OCI-LY3 (cell line): ENCODE data around the gene PACS2.

ENCODE experiments used
- H2AFZ ChIP-seq: fragments of 200-600, 300-600 bp; shearing (Covaris generic); 2 replicates; pipeline ENCODE4 v1.6.0; 2014; ENCODE audit warnings: antibody characterized with exemption, low read depth, low read length
- H3K27ac ChIP-seq: fragments of 200-600, 300-600 bp; sonication (generic); 2 replicates; pipeline ENCODE4 v1.5.1; 2014; ENCODE audit warnings: mild to moderate bottlenecking, low read length, moderate library complexity, mixed read lengths
- H3K27me3 ChIP-seq: fragments of 200-600, 300-600 bp; sonication (generic); 2 replicates; pipeline ENCODE4 v1.6.1; 2014; ENCODE audit warnings: low read depth, low read length, mixed read lengths
- H3K36me3 ChIP-seq: fragments of 200-600, 300-600 bp; sonication (generic); replicated peaks from 2 replicates; pipeline ENCODE3; 2014; ENCODE audit warnings: low read depth, low read length, mixed read lengths
- H3K4me1 ChIP-seq: fragments of 300-600, 200-600 bp; sonication (generic); 2 replicates; pipeline ENCODE4 v1.6.1; 2014; ENCODE audit warnings: low read length, mixed read lengths
- H3K4me2 ChIP-seq: fragments of 200-600, 300-600 bp; sonication (generic); 2 replicates; pipeline ENCODE4 v1.6.1; 2014; ENCODE audit warnings: low read length, mixed read lengths
- H3K4me3 ChIP-seq: fragments of 300-600, 200-600 bp; sonication (generic); 2 replicates; pipeline ENCODE4 v1.5.1; 2014; ENCODE audit warnings: antibody characterized with exemption, mild to moderate bottlenecking, low read length, moderate library complexity
- H3K79me2 ChIP-seq: fragments of 300-600, 200-600 bp; shearing (Covaris generic); 2 replicates; pipeline ENCODE4 v1.6.1; 2014; ENCODE audit warnings: mild to moderate bottlenecking, low read length, mixed read lengths
- H3K9ac ChIP-seq: fragments of 300-600, 200-600 bp; shearing (Covaris generic); 2 replicates; pipeline ENCODE4 v1.6.0; 2014; ENCODE audit warnings: mild to moderate bottlenecking, low read length, moderate library complexity
- H3K9me3 ChIP-seq: fragments of 200-600, 300-600 bp; shearing (Covaris generic); 2 replicates; pipeline ENCODE4 v1.6.1; 2014; ENCODE audit warnings: low read length, mixed read lengths; ENCODE audit not compliant: insufficient read depth
- H4K20me1 ChIP-seq: fragments of 200-600, 300-600 bp; sonication (generic); 2 replicates; pipeline ENCODE4 v1.6.1; 2016; ENCODE audit warnings: low read length, mixed read lengths; ENCODE audit not compliant: insufficient read depth
- EZH2phosphoT487 ChIP-seq: fragments of 200-600 bp; shearing (Covaris generic); IDR thresholded peaks from 2 replicates; pipeline ENCODE4 v1.6.1; 2018; ENCODE audit warnings: antibody characterized with exemption, mixed run types, low read depth
- TF ChIP-seq, protein P1 (sequence below): fragments of 200-600, 300-600 bp; sonication (generic); IDR thresholded peaks from 2 replicates; pipeline ENCODE4 v1.5.1; 2014; ENCODE audit warnings: antibody characterized with exemption, low read length, low read depth

Gene PACS2

DNA sequence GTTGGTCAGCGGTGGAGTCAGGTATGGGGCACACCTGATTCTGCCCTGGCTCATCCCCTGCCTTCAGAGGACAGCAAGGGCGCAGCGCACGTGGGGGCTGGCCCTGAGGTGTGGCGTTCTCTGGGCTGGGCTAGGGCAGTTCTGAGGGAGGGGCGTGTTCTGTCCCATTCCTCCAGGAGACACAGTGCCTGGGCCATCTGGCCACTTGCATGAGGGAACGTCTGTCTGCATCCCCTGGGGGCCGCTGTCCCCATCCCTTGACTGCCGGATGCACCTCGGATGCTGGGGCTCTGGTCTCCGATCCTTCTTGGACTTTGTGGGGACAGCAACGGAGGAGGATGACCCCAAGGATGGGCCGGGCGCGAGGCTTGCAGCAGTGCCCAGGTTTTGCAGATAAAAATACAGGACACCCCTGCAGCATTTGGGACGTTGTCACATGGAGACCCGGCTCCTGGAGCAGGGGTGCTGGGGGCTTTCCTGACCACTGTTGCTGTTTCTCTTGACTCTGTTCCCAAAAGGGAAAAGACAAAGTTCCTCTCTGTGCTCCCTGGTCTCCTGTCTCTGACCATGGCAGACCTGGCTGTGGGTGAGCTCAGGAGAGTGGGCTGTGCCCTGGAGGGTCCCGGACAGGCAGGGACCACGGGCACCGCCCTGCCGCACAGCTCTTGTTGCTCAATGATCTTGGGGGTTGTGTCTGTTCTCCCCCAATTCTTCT lies 112.0 kb downstream of the PACS2 start:
- peaks cover 95% of the 10 kb centered on the region for H3K79me2 ChIP-seq
- H3K27ac ChIP-seq = no peak overlapping the region
- no peak overlapping the region for H3K4me2 ChIP-seq
- H3K36me3 ChIP-seq = peaks cover 66% of the 10 kb centered on the region
- H4K20me1 ChIP-seq = peaks cover 71% of the 10 kb centered on the region
- H3K27me3 ChIP-seq = no peaks in the 10 kb centered on the region
- TF ChIP-seq EZH2phosphoT487 = no peak
- TF ChIP-seq, protein P1, sequence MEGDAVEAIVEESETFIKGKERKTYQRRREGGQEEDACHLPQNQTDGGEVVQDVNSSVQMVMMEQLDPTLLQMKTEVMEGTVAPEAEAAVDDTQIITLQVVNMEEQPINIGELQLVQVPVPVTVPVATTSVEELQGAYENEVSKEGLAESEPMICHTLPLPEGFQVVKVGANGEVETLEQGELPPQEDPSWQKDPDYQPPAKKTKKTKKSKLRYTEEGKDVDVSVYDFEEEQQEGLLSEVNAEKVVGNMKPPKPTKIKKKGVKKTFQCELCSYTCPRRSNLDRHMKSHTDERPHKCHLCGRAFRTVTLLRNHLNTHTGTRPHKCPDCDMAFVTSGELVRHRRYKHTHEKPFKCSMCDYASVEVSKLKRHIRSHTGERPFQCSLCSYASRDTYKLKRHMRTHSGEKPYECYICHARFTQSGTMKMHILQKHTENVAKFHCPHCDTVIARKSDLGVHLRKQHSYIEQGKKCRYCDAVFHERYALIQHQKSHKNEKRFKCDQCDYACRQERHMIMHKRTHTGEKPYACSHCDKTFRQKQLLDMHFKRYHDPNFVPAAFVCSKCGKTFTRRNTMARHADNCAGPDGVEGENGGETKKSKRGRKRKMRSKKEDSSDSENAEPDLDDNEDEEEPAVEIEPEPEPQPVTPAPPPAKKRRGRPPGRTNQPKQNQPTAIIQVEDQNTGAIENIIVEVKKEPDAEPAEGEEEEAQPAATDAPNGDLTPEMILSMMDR = no peak
- no peak overlapping the region for H3K4me3 ChIP-seq
- peaks cover 4% of the 10 kb centered on the region for H3K4me1 ChIP-seq
- H2AFZ ChIP-seq = no peak overlapping the region
- no peaks in the 10 kb centered on the region for H3K9me3 ChIP-seq
- no peak overlapping the region for H3K9ac ChIP-seq

DNA sequence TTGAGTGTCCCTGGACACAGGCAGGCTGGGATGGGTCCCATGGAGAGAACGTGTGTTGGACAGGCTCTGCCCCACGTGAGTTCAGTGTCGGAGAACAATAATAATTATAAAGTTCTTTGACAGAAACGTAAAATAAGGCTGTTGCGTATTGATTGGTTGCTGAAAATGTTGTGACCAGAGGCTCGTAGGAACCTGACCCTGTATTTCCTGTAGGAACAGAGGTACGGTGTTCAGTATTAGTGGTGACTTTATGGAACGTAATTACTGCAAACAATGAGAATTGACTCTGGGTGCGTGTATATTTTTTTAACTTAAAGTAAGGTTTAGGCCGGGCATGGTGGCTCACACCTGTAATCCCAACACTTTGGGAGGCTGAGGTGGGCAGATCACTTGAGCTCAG lies 112.9 kb downstream of the PACS2 start:
- no peak overlapping the region for H3K4me3 ChIP-seq
- peaks cover 93% of the 10 kb centered on the region for H3K79me2 ChIP-seq
- H3K9me3 ChIP-seq = no peaks in the 10 kb centered on the region
- H3K4me2 ChIP-seq = no peak overlapping the region
- TF ChIP-seq, protein P1 = no peak
- TF ChIP-seq EZH2phosphoT487 = no peak
- H2AFZ ChIP-seq = no peak overlapping the region
- H3K4me1 ChIP-seq = no peaks in the 10 kb centered on the region
- no peak overlapping the region for H3K27ac ChIP-seq
- peaks cover 64% of the 10 kb centered on the region for H4K20me1 ChIP-seq
- no peak overlapping the region for H3K9ac ChIP-seq
- no peaks in the 10 kb centered on the region for H3K27me3 ChIP-seq
- H3K36me3 ChIP-seq = peaks cover 62% of the 10 kb centered on the region

GRCh38 chr14:105427936-105428485 lies 113.5 kb downstream of the PACS2 start:
- Histone ChIP-seq H2AFZ (no peak overlapping the region), H3K27ac (no peak overlapping the region), H3K9ac (no peak overlapping the region), H3K4me2 (no peak overlapping the region), H3K9me3 (no peaks in the 10 kb centered on the region), H3K4me3 (no peak overlapping the region), H3K36me3 (peaks cover 57% of the 10 kb centered on the region), H3K27me3 (no peaks in the 10 kb centered on the region), H4K20me1 (peaks cover 65% of the 10 kb centered on the region), H3K4me1 (no peaks in the 10 kb centered on the region), H3K79me2 (peaks cover 93% of the 10 kb centered on the region)
- TF ChIP-seq, protein P1 = no peak
- no peak for TF ChIP-seq EZH2phosphoT487

GRCh38 chr14:105430042-105430441 lies 115.5 kb downstream of the PACS2 start:
- H3K36me3 ChIP-seq = peaks cover 45% of the 10 kb centered on the region
- H2AFZ ChIP-seq = no peak overlapping the region
- H3K27ac ChIP-seq = no peak overlapping the region
- H4K20me1 ChIP-seq = peaks cover 70% of the 10 kb centered on the region
- no peaks in the 10 kb centered on the region for H3K27me3 ChIP-seq
- H3K79me2 ChIP-seq = peaks cover 93% of the 10 kb centered on the region
- H3K4me1 ChIP-seq = no peaks in the 10 kb centered on the region
- TF ChIP-seq, protein P1 = no peak
- no peak for TF ChIP-seq EZH2phosphoT487
- no peaks in the 10 kb centered on the region for H3K9me3 ChIP-seq
- no peak overlapping the region for H3K4me2 ChIP-seq
- no peak overlapping the region for H3K4me3 ChIP-seq
- H3K9ac ChIP-seq = no peak overlapping the region
